ENCODE measurements around the gene ATP9B.

The ATP9B gene

DNA sequence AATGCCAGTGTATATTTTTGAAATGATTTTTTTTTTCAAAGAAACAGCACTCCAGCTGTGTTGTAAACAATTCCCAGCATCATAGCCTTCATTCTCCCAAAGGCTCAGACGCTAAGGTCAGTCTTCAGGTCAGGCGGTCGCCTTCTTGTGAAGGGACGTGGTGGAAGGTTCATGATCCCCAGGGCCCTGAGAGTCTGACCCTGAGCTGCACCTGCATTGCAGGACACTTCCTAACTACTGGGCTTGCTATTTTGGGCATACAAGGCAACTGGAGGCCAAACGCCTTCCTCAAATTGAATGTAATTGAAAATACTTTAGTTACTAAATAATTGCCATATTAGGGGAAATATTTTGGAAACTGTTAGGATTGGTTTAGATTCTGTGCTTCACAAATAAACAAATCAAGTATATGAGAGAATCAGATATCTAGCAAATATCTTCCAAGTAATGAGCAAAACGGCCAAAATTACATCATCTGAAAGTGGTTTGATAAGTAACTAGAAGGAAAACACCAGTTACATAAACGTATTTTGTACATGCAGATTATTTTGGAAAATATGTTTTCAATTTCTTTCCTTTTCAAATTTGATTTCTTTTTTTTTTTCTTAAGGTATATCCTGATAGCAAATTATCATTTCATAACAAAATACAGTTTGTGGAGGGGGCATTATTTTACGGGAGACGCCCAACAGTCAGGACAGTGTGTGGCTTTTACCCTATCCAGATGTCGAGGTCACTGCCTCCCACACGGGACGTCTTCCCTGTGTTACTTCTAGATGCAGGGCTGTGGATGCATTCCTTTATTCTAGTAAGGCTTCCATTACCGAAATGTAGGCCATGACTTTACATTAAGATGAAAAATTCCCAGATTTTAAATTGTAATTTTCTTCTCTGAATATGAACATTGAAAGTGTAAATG lies 136.0 kb downstream of the ATP9B start:
- DNase-seq: no peak

DNA sequence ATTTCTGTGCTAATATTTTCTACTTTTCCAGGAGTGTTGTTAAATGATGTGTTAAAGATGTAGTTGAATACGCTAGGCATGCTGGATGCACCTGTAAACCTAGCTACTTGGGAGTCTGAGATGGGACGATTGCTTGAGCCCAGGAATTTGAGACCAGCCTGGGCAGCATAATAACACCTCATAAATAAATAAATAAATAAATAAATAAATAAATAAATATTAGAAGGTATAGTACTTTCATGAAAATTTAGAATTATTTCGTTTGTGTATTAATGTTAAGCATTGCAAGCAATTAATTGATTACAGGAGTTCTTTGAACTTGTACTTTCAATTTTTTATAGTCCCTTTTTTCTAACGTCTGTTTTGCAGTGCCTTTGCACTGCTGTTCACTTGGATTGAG lies 137.2 kb downstream of the ATP9B start:
- DNase-seq: no peak

DNA sequence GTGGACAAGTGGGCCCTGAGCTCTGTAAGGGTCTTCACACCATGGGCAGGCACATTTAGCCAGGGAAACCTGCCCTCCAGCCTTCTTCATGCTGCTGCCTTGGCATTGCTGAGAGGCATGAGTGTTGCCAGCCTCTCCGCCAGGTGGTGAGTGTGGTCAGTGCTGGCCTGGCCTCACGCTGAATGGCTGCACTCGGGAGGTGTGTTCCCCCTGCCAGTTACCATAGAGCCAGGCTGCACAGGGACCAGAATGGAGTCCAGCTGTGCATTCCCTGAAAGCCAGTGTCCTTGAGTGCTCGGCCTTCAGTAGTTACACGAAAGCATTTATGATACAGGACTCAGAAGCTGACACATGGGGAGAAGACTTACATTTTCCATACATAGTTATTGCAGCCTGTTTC lies 139.7 kb downstream of the ATP9B start:
- DNase-seq: no peak

GRCh38 chr18:79210002-79210910 lies 141.1 kb downstream of the ATP9B start:
- no peak for DNase-seq

- no peak for DNase-seq
These were observed 142.7 kb downstream of the ATP9B start for GRCh38 chr18:79211844-79212243.

DNA sequence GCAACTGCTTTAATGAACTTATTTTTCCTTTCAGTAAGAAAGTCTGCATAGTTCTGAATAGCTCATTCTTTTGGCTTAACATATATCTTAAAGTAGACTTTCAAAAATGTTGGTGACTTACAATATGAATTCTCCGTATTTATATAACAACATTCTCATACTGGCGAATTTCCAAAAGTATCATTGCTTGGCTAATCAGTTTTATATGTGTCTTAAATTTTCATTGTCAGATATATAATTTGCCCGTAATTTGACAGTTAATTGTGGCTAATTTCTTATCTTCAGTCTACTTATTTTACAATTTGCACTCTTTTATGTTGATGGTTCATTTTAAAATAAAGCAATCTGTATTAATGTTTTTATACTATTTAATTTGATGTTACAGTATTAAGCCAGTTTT lies 144.9 kb downstream of the ATP9B start:
- DNase-seq: no peak

DNA sequence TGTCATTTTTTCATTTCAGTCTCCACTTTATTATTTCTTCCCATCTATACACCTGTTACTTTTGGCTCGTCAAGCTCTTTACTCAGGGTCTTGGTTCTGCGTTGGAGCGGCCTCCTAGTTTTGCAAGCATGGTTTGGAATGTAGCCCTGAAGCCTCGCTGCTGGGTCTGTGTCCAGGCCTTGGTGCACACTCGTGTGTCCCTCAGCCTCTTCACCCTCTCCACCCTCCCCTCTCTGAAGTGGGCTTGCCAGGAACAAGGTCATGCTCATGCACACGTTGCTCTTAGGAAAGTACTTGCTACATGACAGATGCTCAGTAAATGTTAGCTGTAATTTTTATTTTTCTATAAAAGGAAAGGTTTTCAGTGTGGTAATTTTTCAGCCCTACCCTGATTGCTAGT lies 147.0 kb downstream of the ATP9B start:
- no peak for DNase-seq

- no peak for DNase-seq
These were observed 148.9 kb downstream of the ATP9B start for GRCh38 chr18:79217979-79218604.

GRCh38 chr18:79218605-79219190 lies 149.5 kb downstream of the ATP9B start:
- DNase-seq: no peak

- DNase-seq: no peak
These were observed 151.9 kb downstream of the ATP9B start for GRCh38 chr18:79221136-79221535.

GRCh38 chr18:79222790-79223189 lies 153.6 kb downstream of the ATP9B start:
- no peak for DNase-seq

GRCh38 chr18:79223431-79223830 lies 154.2 kb downstream of the ATP9B start:
- DNase-seq: no peak

GRCh38 chr18:79224381-79224780 lies 155.2 kb downstream of the ATP9B start:
- no peak for DNase-seq

DNA sequence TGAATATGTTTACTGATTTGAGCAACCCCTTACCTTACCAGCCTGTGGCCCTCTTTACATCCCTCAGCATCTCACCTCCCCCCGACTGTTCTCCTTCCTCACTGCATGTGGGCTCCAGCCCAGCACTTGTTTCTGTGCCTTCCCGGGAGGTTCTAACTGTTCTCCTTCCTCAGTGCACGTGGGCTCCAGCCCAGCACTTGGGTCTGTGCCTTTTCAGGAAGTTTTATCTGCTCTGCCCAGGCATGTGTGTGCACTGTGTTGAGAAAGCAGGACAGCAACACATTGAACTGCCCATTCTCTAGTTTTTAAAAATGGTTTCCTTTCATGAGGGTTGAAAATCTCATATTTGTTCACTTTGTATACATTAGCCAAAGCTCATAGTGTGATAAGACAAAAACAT lies 158.4 kb downstream of the ATP9B start:
- DNase-seq: no peak

DNA sequence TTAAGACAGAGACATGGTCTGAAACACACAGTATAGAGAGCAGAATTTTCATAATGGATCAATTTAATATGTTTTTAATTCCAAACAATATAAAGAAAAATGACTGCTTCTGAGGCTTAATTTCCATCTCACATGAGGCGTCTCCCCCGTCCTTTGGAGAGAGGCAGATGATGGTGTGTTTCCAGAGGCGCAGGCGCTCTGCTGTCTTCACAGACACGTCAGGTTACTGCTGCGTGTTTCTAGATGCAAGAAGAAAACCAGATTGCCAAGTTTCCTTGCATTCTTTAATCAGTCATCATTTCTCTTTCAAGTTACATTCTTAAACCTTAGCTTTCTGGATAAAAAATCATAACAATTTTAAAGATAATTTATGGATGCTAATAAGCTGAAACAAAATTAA lies 160.2 kb downstream of the ATP9B start:
- DNase-seq: no peak

DNA sequence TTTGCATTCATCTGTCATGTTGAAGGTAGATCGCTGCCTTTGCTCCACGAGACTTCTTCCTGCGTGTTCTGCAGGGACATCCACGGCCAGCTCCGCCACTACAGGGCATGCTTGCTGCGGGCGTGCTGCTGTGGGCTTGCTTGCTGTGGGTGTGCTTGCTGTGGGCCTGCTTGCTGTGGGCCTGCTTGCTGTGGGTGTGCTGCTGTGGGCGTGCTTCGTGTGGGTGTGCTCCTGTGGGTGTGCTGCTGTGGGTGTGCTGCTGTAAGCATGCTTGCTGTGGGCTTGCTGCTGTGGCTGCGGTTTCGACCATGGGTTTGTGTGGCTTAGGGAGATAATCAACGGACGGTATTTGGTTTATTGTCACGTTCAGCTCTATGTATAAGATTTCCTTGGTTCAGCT lies 165.2 kb downstream of the ATP9B start:
- no peak for DNase-seq

- DNase-seq: no peak
These were observed 170.4 kb downstream of the ATP9B start for GRCh38 chr18:79239631-79240030.

- no peak for DNase-seq
These were observed 172.6 kb downstream of the ATP9B start for GRCh38 chr18:79241755-79242154.

DNA sequence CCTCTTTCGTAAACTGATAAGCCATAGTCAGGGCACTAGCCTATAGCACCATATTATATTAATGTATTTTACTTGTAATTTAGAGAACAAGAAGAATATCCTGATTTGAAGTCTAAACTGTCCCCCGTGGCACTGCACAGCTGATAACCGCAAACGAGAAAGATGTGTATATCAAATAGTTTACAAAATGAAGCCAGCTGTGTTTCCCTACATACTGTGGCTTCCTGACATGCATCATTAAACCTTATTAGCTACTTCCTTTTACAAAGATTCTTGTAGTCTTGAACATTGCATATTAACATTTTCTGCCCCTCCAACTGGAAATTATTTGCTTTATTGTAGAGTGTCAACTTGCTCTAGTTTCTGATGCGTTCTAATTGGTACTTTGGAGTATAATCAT lies 173.1 kb downstream of the ATP9B start:
- no peak for DNase-seq

DNA sequence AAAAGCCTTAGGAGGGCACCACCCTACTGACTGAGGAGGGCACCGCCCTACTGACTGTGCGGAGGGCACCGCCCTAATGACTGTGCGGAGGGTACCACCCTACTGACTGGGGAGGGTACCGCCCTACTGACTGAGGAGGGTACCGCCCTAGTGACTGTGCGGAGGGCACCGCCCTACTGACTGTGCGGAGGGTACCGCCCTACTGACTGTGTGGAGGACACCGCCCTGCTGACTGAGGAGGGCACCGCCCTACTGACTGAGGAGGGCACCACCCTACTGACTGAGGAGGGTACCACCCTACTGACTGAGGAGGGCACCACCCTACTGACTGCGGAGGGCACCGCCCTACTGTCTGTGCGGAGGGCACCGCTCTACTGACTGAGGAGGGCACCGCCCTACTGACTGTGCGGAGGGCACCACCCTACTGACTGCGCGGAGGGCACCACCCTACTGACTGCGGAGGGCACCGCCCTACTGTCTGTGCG lies 176.4 kb downstream of the ATP9B start:
- DNase-seq: no peak

DNA sequence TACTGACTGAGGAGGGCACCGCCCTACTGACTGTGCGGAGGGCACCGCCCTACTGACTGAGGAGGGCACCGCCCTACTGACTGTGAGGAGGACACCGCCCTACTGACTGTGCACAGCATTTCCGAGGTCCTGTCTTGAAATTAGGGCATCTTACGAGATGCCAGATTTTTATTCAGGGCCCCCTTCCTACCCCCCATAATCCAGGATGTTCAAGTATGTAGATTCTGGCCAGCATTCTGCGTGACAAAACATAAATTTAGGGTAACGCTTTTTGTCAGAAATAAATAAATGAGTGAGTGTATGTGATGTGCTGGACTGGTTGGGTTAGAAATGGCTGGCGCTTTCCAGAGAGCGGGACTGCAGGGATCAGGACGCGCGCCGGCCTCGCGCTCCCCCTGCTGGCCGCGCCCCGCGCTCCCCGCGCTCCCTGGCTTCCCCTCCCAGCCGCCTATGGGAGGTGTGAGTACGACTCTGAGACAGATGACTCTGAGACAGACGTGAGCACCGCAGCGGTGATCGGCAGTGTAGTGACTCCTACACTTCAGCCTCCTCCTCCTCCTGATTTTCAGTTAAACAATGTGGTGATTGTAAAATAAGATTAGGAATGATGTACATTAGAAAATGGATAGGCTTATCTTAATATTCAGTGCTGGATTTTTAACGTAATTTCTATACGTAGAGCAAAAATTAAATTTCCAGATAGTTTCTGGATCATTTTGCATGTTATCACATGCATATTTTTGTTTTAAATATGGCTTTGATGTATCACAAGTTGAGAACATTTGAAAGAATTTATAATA lies 177.3 kb downstream of the ATP9B start:
- peak; percentile 75 for DNase-seq

DNA sequence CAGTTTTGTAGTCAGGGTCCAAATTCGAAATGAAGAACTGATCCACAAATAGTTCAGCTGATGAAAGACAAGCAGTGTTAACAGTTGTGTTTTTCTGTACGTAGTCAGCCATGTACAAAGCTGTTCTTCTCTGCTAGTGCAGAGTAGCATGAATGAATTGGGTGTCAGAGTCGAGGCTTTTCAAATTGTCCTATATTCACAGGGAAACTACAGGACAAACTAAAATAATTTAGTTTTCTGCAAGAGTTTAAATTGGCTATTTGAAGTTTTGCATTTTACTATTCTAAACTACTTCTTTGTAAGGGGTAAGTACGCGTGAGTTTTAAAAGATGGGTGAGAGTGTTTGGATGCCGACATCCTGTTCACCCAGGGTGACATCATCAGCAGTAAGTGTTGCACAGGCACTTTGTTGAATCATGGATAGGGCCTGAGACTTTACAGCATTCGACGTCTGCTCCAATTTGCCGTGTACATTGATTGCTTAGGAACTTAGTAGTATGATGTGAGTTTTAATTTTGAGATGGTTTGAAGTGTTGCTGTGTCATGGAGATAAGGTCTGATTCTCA lies 179.4 kb downstream of the ATP9B start:
- no peak for DNase-seq

Measured in femur (tissue), 1 donor.